SU-DHL-6 (cell line): ENCODE results near the gene LCOR.

Experiments
- H2AFZ ChIP-seq: fragments of 200-600 bp; sonication (generic); 2 replicates; pipeline ENCODE4 v1.6.1; 2014; ENCODE audit warnings: low read depth, mild to moderate bottlenecking, moderate library complexity, mixed read lengths, antibody characterized with exemption, low read length; ENCODE audit not compliant: severe bottlenecking
- H3F3A ChIP-seq: fragments of 200-600 bp; shearing (Covaris generic); 2 replicates; pipeline ENCODE4 v1.6.0; 2016; ENCODE audit warnings: antibody characterized with exemption, mild to moderate bottlenecking; ENCODE audit not compliant: insufficient read depth
- H3K27ac ChIP-seq: fragments of 200-600 bp; sonication (generic); 2 replicates; pipeline ENCODE4 v1.5.1; 2016; ENCODE audit warnings: low read depth, mild to moderate bottlenecking, low read length, moderate library complexity, mixed read lengths
- H3K27me3 ChIP-seq: fragments of 200-600 bp; sonication (generic), shearing (Covaris generic); 2 replicates; pipeline ENCODE4 v1.6.0; 2014; ENCODE audit warnings: mild to moderate bottlenecking, low read length
- H3K36me3 ChIP-seq: fragments of 200-600 bp; sonication (generic); 2 replicates; pipeline ENCODE4 v1.6.1; 2014; ENCODE audit warnings: mild to moderate bottlenecking, low read length, mixed read lengths
- H3K4me2 ChIP-seq: fragments of 300-600, 200-600 bp; shearing (Covaris generic), sonication (generic); 2 replicates; pipeline ENCODE4 v1.6.0; 2014; ENCODE audit warnings: low read length, low read depth, mild to moderate bottlenecking; ENCODE audit not compliant: poor library complexity, severe bottlenecking
- H3K4me3 ChIP-seq: fragments of 200-600 bp; sonication (generic); 2 replicates; pipeline ENCODE4 v1.5.1; 2014; ENCODE audit warnings: antibody characterized with exemption, low read length, mild to moderate bottlenecking, mixed read lengths; ENCODE audit not compliant: insufficient read depth, poor library complexity, severe bottlenecking
- H3K79me2 ChIP-seq: fragments of 200-600 bp; sonication (generic); 2 replicates; pipeline ENCODE4 v1.6.1; 2014; ENCODE audit warnings: mild to moderate bottlenecking, low read length, moderate library complexity; ENCODE audit not compliant: insufficient read depth
- H3K9ac ChIP-seq: fragments of 200-600 bp; sonication (generic); 2 replicates; pipeline ENCODE4 v1.7.0; 2014; ENCODE audit warnings: mild to moderate bottlenecking, low read length
- H3K9me2 ChIP-seq: fragments of 200-600 bp; sonication (generic); replicated peaks from 2 replicates; pipeline ENCODE4 v1.6.1; 2014; ENCODE audit warnings: low read length; ENCODE audit not compliant: insufficient read depth
- H3K9me3 ChIP-seq: fragments of 200-600 bp; sonication (generic); 2 replicates; pipeline ENCODE4 v1.6.1; 2014; ENCODE audit warnings: low read length, mixed read lengths; ENCODE audit not compliant: insufficient read depth
- H4K20me1 ChIP-seq: fragments of 200-600 bp; sonication (generic); 2 replicates; pipeline ENCODE4 v1.6.1; 2014; ENCODE audit warnings: low read depth, mild to moderate bottlenecking, antibody characterized with exemption, low read length, moderate library complexity, mixed read lengths
- EZH2phosphoT487 ChIP-seq: fragments of 200-600 bp; sonication (generic), shearing (Covaris generic); conservative IDR thresholded peaks from 2 replicates; pipeline ENCODE4 v1.6.1; 2018; ENCODE audit warnings: mild to moderate bottlenecking, antibody characterized with exemption, low read length, moderate library complexity, mixed read lengths
- TF ChIP-seq, protein P1 (sequence below): fragments of 200-600 bp; sonication (generic); IDR thresholded peaks from one replicate; pipeline ENCODE4 v1.5.1; 2017; ENCODE audit warnings: antibody characterized with exemption, mild to moderate bottlenecking, low read length, moderate library complexity; ENCODE audit not compliant: insufficient read depth, poor library complexity, severe bottlenecking

LCOR gene

GRCh38 chr10:96831867-96832720 is at the start of gene LCOR:
Gene LCOR, plus strand, starts transcription at chr10:96832298. Its CDS starts 116,760 bp downstream, at chr10:96949058.
- H3K79me2 ChIP-seq = peaks cover 44% of the 10 kb centered on the region
- H3K4me3 ChIP-seq = peak within 1 kb of the TSS; percentile 89
- TF ChIP-seq, protein P1, sequence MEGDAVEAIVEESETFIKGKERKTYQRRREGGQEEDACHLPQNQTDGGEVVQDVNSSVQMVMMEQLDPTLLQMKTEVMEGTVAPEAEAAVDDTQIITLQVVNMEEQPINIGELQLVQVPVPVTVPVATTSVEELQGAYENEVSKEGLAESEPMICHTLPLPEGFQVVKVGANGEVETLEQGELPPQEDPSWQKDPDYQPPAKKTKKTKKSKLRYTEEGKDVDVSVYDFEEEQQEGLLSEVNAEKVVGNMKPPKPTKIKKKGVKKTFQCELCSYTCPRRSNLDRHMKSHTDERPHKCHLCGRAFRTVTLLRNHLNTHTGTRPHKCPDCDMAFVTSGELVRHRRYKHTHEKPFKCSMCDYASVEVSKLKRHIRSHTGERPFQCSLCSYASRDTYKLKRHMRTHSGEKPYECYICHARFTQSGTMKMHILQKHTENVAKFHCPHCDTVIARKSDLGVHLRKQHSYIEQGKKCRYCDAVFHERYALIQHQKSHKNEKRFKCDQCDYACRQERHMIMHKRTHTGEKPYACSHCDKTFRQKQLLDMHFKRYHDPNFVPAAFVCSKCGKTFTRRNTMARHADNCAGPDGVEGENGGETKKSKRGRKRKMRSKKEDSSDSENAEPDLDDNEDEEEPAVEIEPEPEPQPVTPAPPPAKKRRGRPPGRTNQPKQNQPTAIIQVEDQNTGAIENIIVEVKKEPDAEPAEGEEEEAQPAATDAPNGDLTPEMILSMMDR = no peak
- TF ChIP-seq EZH2phosphoT487 = no peak
- H4K20me1 ChIP-seq = peaks cover 27% of the 10 kb centered on the region; the same call in 1 of the 2 replicates
- peaks cover 10% of the 10 kb centered on the region for H3F3A ChIP-seq
- H3K36me3 ChIP-seq = no peaks in the 10 kb centered on the region
- H3K9ac ChIP-seq = peak within 1 kb of the TSS; percentile 84
- H3K27ac ChIP-seq = peak within 1 kb of the TSS; percentile 90
- H3K4me2 ChIP-seq = peak within 1 kb of the TSS; percentile 99
- peak within 1 kb of the TSS; percentile 92 for H2AFZ ChIP-seq
- H3K9me2 ChIP-seq = no peaks in the 10 kb centered on the region
- H3K9me3 ChIP-seq = no peaks in the 10 kb centered on the region
- H3K27me3 ChIP-seq = no peaks in the 10 kb centered on the region

GRCh38 chr10:96784253-96784652 is 47.8 kb upstream of the LCOR start:
- Histone ChIP-seq H3F3A (peaks cover 4% of the 10 kb centered on the region; the same call in 1 of the 2 replicates), H3K79me2 (no peaks in the 10 kb centered on the region), H3K9me3 (no peaks in the 10 kb centered on the region), H3K9ac (no peak overlapping the region), H3K36me3 (no peaks in the 10 kb centered on the region), H3K4me3 (no peak overlapping the region), H4K20me1 (no peaks in the 10 kb centered on the region), H3K27ac (no peak overlapping the region), H3K9me2 (no peaks in the 10 kb centered on the region), H3K4me2 (no peak overlapping the region), H2AFZ (no peak overlapping the region), H3K27me3 (no peaks in the 10 kb centered on the region)
- TF ChIP-seq EZH2phosphoT487 = no peak
- TF ChIP-seq, protein P1 = no peak

- TF ChIP-seq, protein P1 = no peak
- no peak for TF ChIP-seq EZH2phosphoT487
- H3F3A ChIP-seq = peaks cover 8% of the 10 kb centered on the region; the same call in 1 of the 2 replicates
- H2AFZ ChIP-seq = no peak overlapping the region
- no peaks in the 10 kb centered on the region for H3K36me3 ChIP-seq
- H3K9me2 ChIP-seq = no peaks in the 10 kb centered on the region
- no peak overlapping the region for H3K9ac ChIP-seq
- no peaks in the 10 kb centered on the region for H3K9me3 ChIP-seq
- H3K4me2 ChIP-seq = peak overlapping the region; percentile 12
- no peaks in the 10 kb centered on the region for H3K27me3 ChIP-seq
- no peaks in the 10 kb centered on the region for H3K79me2 ChIP-seq
- no peak overlapping the region for H3K27ac ChIP-seq
- H3K4me3 ChIP-seq = no peak overlapping the region
- no peaks in the 10 kb centered on the region for H4K20me1 ChIP-seq
Observed at GRCh38 chr10:96789571-96790108, 42.5 kb upstream of the LCOR start.
